GM19438 (cell line): ENCODE data around the gene PITPNM1.

Source experiments
- ATAC-seq: cut with Tn5 transposase; IDR thresholded peaks from one replicate; pipeline ENCODE4 v1.9.1; 2021; ENCODE audit warnings: low read depth; ENCODE audit not compliant: unreplicated experiment

The PITPNM1 gene

DNA sequence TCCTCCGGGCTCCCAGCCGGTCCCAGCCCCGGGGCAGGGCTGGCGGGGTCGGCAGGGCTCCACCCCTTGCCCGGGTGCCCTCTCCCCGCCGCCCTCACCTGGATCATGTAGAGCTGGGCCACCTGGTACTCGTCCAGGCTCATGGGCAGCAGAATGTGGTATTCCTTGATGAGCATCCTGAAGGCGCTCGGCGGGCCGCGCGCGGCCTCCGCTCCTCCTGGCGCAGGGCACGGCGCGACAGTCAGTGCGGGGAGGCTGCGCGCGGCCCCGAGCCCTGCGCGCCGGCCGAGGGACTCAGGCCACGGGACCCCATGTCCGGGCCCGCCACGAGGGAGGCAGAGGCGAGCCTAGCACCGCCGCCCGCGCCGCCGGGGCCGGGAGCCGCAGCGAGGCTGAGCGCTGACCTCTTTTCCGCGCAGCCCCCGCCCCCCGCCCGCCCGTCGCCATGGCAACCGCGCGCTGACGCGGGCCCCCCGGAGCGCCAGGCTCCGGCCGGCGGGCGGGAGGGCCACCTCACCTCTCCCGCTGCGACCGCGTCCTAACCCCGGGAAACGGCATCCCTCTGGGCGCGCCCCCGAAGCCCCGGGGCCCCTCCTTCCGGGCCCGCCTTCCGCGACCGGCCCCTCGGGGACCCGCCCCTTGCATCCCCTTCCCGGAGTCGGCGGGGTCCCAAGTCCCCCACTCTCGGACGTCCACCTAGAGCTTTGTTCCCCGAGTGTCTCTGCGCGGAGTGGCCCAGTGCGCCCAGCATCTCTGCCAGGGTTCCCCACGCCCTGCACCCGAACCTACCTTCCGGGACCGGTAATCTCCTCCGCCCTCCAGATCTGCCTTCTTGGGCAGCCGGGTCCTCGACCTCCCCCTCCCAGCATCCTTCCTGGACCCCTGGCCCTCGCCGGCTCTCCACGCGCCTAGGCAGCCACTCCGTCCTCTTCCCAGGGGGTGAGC, 886 bp downstream of the PITPNM1 start:
- ATAC-seq, result no peak

DNA sequence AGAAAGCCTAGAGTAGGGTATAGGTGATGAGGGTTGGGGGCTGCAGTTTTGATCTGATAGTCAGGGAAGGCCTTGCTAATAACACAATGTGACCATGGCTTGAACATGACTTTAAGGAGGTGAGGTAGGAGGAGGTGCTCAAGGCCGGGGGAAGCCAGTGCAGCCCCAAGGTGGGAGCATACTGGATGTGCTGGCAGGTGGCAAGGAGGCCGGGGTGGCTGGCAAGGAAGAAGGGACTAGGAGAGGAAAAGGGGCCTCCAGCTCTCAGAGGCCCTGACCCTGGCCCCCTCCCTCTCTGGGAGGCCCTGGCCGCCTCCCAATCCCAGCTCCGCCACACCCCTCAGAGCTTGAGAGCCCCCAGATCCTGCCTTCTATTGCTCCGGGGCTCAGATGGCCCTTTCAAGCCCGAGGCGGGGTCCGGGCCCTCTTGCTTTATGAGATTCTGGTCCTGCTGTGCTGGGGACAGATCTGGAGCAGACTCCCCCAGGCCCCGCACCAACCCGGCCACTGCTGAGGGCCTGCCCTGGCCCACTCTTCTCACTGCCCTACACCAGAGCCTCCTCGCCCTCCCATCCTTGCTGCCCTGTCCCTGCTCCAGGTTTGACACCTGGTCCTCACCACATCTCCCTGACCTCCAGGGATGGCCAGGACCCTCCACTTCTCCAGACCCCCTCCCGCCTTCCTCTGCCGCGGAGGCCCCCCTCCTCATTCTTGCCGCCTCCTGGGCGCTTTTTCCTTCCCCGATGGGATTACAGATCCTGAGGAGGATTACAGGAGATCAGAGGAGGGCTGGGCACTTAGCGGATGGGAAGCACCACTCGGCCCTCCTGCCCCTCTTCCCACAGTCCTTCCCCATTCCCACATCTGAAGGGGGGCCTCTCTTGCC, 1.8 kb downstream of the PITPNM1 start:
- ATAC-seq, result no peak

GRCh38 chr11:67502328-67502979, 2.7 kb downstream of the PITPNM1 start:
- ATAC-seq, result no peak

GRCh38 chr11:67501854-67502253, 3.3 kb downstream of the PITPNM1 start:
- no peak for ATAC-seq

DNA sequence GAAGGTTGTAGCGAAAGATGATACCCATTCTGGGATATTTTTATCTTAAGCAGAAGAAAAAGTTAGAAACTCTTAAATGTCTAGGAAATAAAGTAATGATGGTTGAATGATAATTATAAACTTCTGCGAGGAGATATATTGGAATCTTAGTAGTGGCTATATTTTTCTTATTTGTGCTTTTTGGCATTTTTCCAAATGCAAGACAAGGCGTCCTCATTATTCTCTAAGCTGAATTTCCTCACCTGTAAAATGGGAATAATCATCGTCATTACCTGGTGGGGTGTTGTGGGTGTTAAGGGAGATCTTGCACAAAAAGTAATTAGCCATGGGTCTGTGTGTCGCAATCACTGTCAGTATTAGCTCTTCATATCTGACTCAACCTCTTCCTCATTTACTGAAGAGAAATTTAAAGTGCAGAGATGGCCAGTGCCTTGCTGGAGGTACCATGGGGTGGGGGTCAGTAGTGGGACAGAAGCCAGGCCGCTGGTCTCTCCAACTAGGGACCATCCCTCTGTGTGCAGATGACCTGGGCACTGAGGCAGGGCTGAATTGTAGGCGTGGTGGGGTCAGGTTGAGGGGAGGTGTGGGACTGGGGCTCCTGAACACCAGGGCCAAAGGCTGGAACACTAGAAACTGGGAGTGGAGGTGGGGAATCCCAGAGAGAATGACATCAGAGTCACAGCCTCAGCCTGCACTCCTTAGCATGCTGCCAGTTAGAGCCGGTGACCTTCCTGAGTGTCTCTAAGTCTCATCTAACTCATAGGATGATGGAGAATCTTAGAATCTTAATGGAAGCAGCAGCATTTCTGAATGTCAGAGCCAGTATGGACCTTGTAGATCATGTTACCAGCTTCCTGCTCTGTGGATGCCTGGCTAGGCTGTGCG, 4.1 kb downstream of the PITPNM1 start:
- ATAC-seq, result no peak

DNA sequence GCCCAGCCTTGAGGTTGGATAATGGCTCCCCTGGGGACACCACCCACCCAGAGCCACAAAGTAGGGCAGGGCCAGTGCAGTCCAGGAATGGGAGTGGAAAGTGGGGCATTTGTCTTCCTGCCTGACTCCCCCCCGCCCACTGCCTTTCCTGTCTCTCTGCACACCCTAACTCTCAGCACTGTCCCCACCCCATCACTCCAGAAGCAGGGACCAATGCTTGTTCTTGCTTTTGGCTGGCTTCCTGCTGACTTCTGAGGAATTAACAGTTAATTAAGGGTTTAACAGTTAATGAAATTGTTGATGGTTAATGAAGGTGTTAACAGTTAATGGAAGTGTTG, 4.7 kb downstream of the PITPNM1 start:
- no peak for ATAC-seq

DNA sequence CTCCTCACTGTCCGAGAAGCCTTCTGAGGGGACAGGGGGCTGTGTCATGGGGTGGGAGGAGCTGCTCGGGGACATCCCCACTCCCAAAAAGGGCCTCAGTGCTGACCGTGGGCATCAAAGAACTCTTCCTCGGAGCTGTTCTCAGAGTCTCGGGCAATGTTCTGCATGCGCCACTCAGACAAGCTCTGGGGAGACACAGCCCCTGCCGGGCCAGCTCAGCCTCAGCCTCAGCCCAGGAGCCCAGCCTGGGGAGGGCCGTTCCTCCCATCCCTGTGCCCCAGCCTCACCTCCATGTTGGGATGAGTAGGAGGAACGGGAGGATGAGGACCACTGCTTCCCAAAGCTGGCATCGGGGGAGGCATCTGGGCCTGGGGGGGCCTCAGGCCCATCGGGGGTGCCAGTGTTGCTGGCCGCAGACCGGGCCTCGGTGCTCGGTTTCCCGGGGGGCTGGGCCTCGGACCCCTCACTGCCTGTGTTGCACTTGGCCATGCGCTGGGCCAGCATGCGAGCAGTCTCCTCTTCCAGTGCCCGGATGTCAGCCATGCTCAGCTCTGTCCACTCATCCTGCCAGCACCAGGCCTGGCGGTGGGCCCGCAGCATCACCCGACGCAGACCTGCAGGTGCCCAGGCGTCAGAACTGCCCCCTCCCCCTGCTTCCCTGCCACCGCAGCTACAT, 5.2 kb downstream of the PITPNM1 start:
- no peak for ATAC-seq

- ATAC-seq, result no peak
Observed at GRCh38 chr11:67498544-67498972, 6.6 kb downstream of the PITPNM1 start.

DNA sequence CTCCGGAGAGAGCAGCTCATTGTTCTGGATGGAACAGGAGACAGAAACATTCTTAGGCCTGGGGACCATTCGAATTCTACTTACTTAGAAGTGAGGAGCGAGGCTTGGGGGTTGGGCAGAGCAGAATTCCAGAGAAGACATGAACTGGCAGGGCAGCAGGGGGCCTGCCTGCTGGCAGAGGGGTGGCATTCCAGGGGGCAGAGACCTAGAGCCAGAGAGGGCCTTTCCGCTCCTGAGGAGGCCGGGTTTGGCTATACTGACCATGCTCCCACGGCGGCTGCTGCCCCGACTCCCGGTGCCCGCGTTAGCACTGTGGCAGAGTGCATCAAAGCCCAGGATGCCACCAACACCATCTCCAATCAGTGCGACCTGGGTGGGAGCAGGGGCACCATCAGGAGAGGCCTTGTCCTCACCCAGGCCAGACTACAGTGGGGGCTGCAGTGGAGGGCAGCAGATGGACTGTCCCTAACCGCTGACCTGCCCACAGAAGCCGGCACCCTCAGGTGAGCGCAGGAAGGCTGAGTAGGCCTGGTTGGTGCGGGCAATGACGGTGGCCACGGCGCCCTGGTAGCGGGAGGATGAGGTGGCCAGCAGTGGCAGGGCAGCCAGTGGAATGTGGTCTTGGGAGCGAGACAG, 7.4 kb downstream of the PITPNM1 start:
- no peak for ATAC-seq

DNA sequence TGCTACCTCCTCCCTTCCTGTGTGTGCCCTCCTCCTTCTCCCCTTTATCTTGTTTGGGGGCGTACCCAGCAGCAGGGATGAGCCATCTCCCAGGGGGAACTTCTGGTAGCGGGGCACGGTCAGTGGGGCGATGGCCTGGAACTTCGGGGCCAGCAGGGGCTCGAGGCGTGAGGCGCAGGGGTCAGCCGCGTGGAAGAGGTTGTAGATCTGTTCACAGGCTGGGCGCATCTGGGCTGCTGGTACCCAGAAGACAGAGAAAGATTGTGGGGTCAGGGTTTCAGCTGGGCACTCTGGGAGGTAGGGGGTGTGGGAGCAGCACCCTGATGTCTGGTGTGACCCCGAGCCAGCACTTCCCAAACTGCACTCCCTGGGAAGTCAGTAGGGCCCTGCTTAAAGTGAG, 9.1 kb downstream of the PITPNM1 start:
- ATAC-seq, result no peak

DNA sequence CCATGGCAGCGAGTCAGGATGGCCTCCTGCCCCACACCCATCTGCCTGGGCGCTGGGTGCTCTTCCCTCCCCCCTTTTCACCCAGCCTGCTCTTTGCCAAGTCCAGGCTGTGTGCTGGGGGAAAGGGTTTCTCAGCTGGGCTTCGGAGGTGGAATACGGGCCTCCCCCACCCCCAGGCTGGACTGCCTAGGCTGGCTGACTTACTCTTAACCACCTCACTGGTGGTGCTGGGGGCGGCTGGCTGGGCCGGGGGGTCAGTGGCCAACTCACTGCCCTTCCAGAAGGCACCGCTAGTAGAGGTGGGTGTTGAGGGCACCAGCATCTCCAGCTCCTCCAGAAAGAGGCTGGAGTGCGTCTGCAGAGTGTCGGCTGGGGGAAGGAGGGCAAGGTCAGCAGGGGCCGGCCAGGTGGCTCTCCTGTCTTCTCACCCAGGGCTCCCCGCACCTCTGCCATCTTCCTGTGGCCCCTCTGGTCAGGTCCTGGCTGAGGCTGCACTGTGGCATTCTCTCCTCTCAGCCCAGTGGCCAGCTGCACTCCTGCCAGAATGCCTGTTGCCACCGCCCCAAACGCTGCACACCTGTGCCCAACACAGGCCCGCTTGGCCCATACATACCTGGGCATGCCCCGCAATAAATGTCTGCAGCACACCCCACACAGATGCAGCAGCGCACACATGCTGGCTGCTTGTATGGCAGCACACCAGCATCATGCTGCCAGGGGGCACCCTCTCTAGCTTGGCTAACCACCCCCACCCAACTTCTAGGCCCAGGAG, 9.7 kb downstream of the PITPNM1 start:
- no peak for ATAC-seq

- no peak for ATAC-seq
Observed at GRCh38 chr11:67494371-67495233, 10.6 kb downstream of the PITPNM1 start.

- no peak for ATAC-seq
Observed at GRCh38 chr11:67493548-67494370, 11.4 kb downstream of the PITPNM1 start.

GRCh38 chr11:67492801-67493547, 12.2 kb downstream of the PITPNM1 start:
- ATAC-seq, result no peak

- ATAC-seq, result no peak
Observed at GRCh38 chr11:67492069-67492727, 13.0 kb downstream of the PITPNM1 start.
